Mesenchymal stem cell (in vitro differentiated cells and primary cell): ENCODE measurements around the gene UPK3A.

Experiments
- DNase-seq: peaks from one replicate; pipeline ENCODE4 v3.0.0-alpha.2; 2013
- H2AFZ ChIP-seq: one replicate; pipeline ENCODE4 v1.6.1; 2013; ENCODE audit warnings: low read depth, mild to moderate bottlenecking, control low read depth, inconsistent platforms, low read length, moderate library complexity
- H2AK5ac ChIP-seq: 2 replicates; pipeline ENCODE4 v1.6.1; 2013; ENCODE audit warnings: low read length, moderate library complexity, mild to moderate bottlenecking, inconsistent platforms; ENCODE audit not compliant: severe bottlenecking
- H2BK120ac ChIP-seq: one replicate; pipeline ENCODE4 v1.6.1; 2013; ENCODE audit warnings: low read depth, mild to moderate bottlenecking, inconsistent platforms, low read length, moderate library complexity
- H2BK12ac ChIP-seq, 2 experiments: one replicate each; pipeline ENCODE4 v1.6.1; 2013; ENCODE audit warnings: inconsistent platforms in 2 of 2, low read length in 2 of 2, mild to moderate bottlenecking in 2 of 2, moderate library complexity in 2 of 2, control low read depth in 1 of 2
- H2BK15ac ChIP-seq: one replicate; pipeline ENCODE4 v1.6.1; 2013; ENCODE audit warnings: mild to moderate bottlenecking, low read depth, inconsistent platforms; ENCODE audit not compliant: poor library complexity, severe bottlenecking
- H2BK5ac ChIP-seq: 2 replicates; pipeline ENCODE4 v1.6.1; 2013; ENCODE audit warnings: low read depth, mild to moderate bottlenecking, low read length, control low read depth, inconsistent platforms; ENCODE audit not compliant: poor library complexity, severe bottlenecking
- H3K14ac ChIP-seq, 2 experiments: one replicate each; pipeline ENCODE4 v1.6.1; 2013; ENCODE audit warnings: inconsistent platforms in 2 of 2, low read length in 2 of 2, control low read depth in 1 of 2, mild to moderate bottlenecking in 1 of 2, moderate library complexity in 1 of 2
- H3K18ac ChIP-seq, 2 experiments: one replicate each; pipeline ENCODE4 v1.6.1; 2013; ENCODE audit warnings: inconsistent platforms in 2 of 2, low read length in 2 of 2, control low read depth in 1 of 2, low read depth in 1 of 2, mild to moderate bottlenecking in 1 of 2
- H3K23ac ChIP-seq, 2 experiments: one replicate each; pipeline ENCODE4 v1.6.1; 2013; ENCODE audit warnings: inconsistent platforms in 2 of 2, low read length in 2 of 2, mild to moderate bottlenecking in 2 of 2, moderate library complexity in 2 of 2, control low read depth in 1 of 2
- H3K27ac ChIP-seq: 2 replicates; pipeline ENCODE4 v1.5.1; 2013; ENCODE audit warnings: mild to moderate bottlenecking, moderate library complexity, low read length, control low read depth, inconsistent platforms; ENCODE audit not compliant: poor library complexity, severe bottlenecking
- H3K27me3 ChIP-seq, 2 experiments: 2 replicates each; pipeline versions ENCODE4 v1.6.1 to v1.7.0; 2013; ENCODE audit warnings: low read length in 2 of 2, mild to moderate bottlenecking in 2 of 2, moderate library complexity in 2 of 2, control low read depth in 1 of 2, inconsistent platforms in 1 of 2; ENCODE audit not compliant: control insufficient read depth in 1 of 2, insufficient read depth in 1 of 2
- H3K36me3 ChIP-seq, 2 experiments: 2 replicates each; pipeline versions ENCODE4 v1.6.1 to v1.7.0; 2013; ENCODE audit warnings: low read length in 2 of 2, control low read depth in 1 of 2, inconsistent platforms in 1 of 2, low read depth in 1 of 2, mild to moderate bottlenecking in 1 of 2; ENCODE audit not compliant: insufficient read depth in 2 of 2, control insufficient read depth in 1 of 2
- H3K4ac ChIP-seq, 2 experiments: one replicate each; pipeline ENCODE4 v1.6.1; 2013; ENCODE audit warnings: inconsistent platforms in 2 of 2, low read length in 2 of 2, mild to moderate bottlenecking in 2 of 2, moderate library complexity in 2 of 2, control low read depth in 1 of 2, low read depth in 1 of 2
- H3K4me1 ChIP-seq: 2 replicates; pipeline ENCODE4 v1.6.1; 2013; ENCODE audit warnings: low read depth, low read length, control low read depth; ENCODE audit not compliant: control insufficient read depth, insufficient read depth
- H3K4me2 ChIP-seq: 2 replicates; pipeline ENCODE4 v1.6.1; 2013; ENCODE audit warnings: low read length, mild to moderate bottlenecking, inconsistent platforms; ENCODE audit not compliant: poor library complexity, severe bottlenecking
- H3K4me3 ChIP-seq, 2 experiments: 2 replicates each; pipeline versions ENCODE4 v1.5.1 to v1.7.0; 2013; ENCODE audit warnings: low read length in 2 of 2, mild to moderate bottlenecking in 2 of 2, control low read depth in 1 of 2, low read depth in 1 of 2; ENCODE audit not compliant: insufficient read depth in 1 of 2
- H3K79me1 ChIP-seq: replicated peaks from 2 replicates; pipeline ENCODE4 v1.6.1; 2013; ENCODE audit warnings: mild to moderate bottlenecking, control low read depth, low read length, inconsistent platforms; ENCODE audit not compliant: poor library complexity, severe bottlenecking
- H3K9ac ChIP-seq: 2 replicates; pipeline ENCODE4 v1.7.0; 2013; ENCODE audit warnings: mild to moderate bottlenecking, low read length, moderate library complexity
- H3K9me3 ChIP-seq: 2 replicates; pipeline ENCODE4 v1.7.0; 2013; ENCODE audit warnings: mild to moderate bottlenecking, low read length; ENCODE audit not compliant: control insufficient read depth
- H4K8ac ChIP-seq: one replicate; pipeline ENCODE4 v1.6.1; 2013; ENCODE audit warnings: inconsistent platforms, mild to moderate bottlenecking, low read length, moderate library complexity
- H4K91ac ChIP-seq: one replicate; pipeline ENCODE4 v1.6.1; 2013; ENCODE audit warnings: mild to moderate bottlenecking, low read length, inconsistent platforms
- WGBS: methylation state at CpG from one replicate; pipeline ENCODE4 v1.1.7; 2013; ENCODE audit warnings: mixed read lengths; 5-methylcytosine and 5-hydroxymethylcytosine counted together

The UPK3A gene

GRCh38 chr22:45291061-45291930 is 6.5 kb downstream of the UPK3A start:
- H3K14ac ChIP-seq, result peak overlapping the region in 1 of 2 experiments; percentile 29
- H2BK5ac ChIP-seq, result no peak overlapping the region
- no peaks in the 10 kb centered on the region for H3K9me3 ChIP-seq
- H2BK120ac ChIP-seq, result no peak overlapping the region
- H3K27me3 ChIP-seq, result peaks cover 12 to 62% of the 10 kb centered on the region in 2 experiments
- no peak overlapping the region for H2AFZ ChIP-seq
- WGBS, result 93% methylated on average over 8 of the region's 8 CpGs
- H3K9ac ChIP-seq, result no peak overlapping the region
- no peaks in the 10 kb centered on the region for H3K36me3 ChIP-seq
- peak overlapping the region in 1 of 2 experiments; percentile 14 for H3K23ac ChIP-seq
- H3K4ac ChIP-seq, result peak overlapping the region; percentile 34 to 48
- H3K27ac ChIP-seq, result no peak overlapping the region
- H3K4me1 ChIP-seq, result peaks cover 11% of the 10 kb centered on the region
- no peak overlapping the region for H3K4me2 ChIP-seq
- DNase-seq, result no peak
- H2AK5ac ChIP-seq, result no peak overlapping the region
- H2BK12ac ChIP-seq, result peak overlapping the region; percentile 6 to 85
- no peak overlapping the region for H2BK15ac ChIP-seq
- H3K18ac ChIP-seq, result peak overlapping the region; percentile 25 to 82
- H3K79me1 ChIP-seq, result no peaks in the 10 kb centered on the region
- peak overlapping the region; percentile 64 for H4K91ac ChIP-seq
- peak overlapping the region; percentile 89 for H4K8ac ChIP-seq
- H3K4me3 ChIP-seq, result no peak overlapping the region

DNA sequence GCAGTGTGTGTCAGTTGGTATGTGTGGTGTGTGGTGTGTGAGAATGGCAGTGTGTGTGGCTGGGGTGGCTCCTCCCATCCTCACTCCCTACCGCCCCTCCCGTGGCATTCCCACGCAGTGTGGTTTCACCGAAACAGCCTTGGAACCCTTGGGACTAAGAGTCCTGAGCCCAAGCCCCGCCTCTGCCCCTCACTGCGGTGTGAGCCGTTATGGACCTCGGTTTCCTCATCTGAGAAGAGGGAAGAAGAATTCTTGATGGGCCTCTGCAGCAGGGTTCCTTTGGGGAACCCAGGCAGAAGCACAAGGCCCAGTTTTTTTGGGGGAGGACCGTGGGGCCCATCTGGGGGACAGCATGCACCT is 7.2 kb downstream of the UPK3A start:
- H4K8ac ChIP-seq, result no peak overlapping the region
- peak overlapping the region in 1 of 2 experiments; percentile 29 for H3K14ac ChIP-seq
- H2BK12ac ChIP-seq, result peak overlapping the region; percentile 6 to 85
- H3K4ac ChIP-seq, result peak overlapping the region in 1 of 2 experiments; percentile 40
- H2AFZ ChIP-seq, result no peak overlapping the region
- no peak overlapping the region for H2BK5ac ChIP-seq
- H2BK15ac ChIP-seq, result no peak overlapping the region
- no peak overlapping the region for H2BK120ac ChIP-seq
- WGBS, result 91% methylated on average over 9 of the region's 9 CpGs
- H3K4me3 ChIP-seq, result no peak overlapping the region
- peaks cover 12 to 62% of the 10 kb centered on the region in 2 experiments for H3K27me3 ChIP-seq
- no peak overlapping the region for H3K4me2 ChIP-seq
- peaks cover 11% of the 10 kb centered on the region for H3K4me1 ChIP-seq
- DNase-seq, result no peak
- H3K9ac ChIP-seq, result no peak overlapping the region
- H3K27ac ChIP-seq, result no peak overlapping the region
- H2AK5ac ChIP-seq, result no peak overlapping the region
- no peaks in the 10 kb centered on the region for H3K36me3 ChIP-seq
- no peaks in the 10 kb centered on the region for H3K9me3 ChIP-seq
- H3K79me1 ChIP-seq, result no peaks in the 10 kb centered on the region
- peak overlapping the region in 1 of 2 experiments; percentile 82 for H3K18ac ChIP-seq
- H3K23ac ChIP-seq, result no peak overlapping the region
- peak overlapping the region; percentile 64 for H4K91ac ChIP-seq

DNA sequence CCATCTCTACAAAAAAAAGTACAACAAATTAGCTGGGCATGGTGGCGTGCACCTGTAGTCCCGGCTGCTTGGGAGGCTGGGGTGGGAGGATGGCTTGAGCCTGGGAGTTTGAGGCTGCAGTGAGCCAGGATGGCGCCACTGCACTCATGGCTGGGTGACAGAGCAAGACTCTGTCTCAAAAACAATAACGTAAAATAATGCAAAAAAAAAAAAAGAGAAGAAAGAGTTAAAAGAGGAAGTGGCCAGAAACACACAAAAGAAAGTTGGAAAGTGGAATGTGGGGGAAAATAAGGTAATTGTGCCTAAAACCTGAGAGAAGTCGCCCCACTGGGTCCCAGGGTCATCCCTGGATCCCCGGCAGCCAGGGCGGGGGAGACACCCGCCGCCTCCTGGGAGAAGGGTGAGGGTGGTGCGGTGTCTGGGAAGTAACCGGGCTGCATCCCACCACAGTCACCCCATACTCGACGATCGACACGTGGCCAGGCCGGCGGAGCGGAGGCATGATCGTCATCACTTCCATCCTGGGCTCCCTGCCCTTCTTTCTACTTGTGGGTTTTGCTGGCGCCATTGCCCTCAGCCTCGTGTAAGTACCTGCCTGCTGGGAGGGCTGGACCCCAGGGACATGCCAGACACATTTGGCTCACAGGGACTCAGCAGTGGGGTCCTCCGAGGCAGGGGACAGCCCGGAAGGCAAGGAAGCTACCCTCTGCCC is 8.1 kb downstream of the UPK3A start:
- Histone ChIP-seq H3K4me2 (no peak overlapping the region), H3K9ac (no peak overlapping the region), H2BK5ac (no peak overlapping the region), H3K23ac (no peak overlapping the region), H3K14ac (no peak overlapping the region), H2AFZ (no peak overlapping the region), H2AK5ac (no peak overlapping the region), H3K4me1 (peaks cover 11% of the 10 kb centered on the region), H3K79me1 (no peaks in the 10 kb centered on the region), H4K8ac (peak overlapping the region; percentile 5), H4K91ac (peak overlapping the region; percentile 11), H3K27ac (no peak overlapping the region), H2BK15ac (no peak overlapping the region), H2BK12ac (no peak overlapping the region), H3K4me3 (no peak overlapping the region), H3K36me3 (no peaks in the 10 kb centered on the region), H3K4ac (no peak overlapping the region), H3K9me3 (no peaks in the 10 kb centered on the region), H2BK120ac (no peak overlapping the region), H3K27me3 (peaks cover 12 to 57% of the 10 kb centered on the region in 2 experiments), H3K18ac (no peak overlapping the region)
- no peak for DNase-seq
- 86% methylated on average over 23 of the region's 23 CpGs for WGBS

DNA sequence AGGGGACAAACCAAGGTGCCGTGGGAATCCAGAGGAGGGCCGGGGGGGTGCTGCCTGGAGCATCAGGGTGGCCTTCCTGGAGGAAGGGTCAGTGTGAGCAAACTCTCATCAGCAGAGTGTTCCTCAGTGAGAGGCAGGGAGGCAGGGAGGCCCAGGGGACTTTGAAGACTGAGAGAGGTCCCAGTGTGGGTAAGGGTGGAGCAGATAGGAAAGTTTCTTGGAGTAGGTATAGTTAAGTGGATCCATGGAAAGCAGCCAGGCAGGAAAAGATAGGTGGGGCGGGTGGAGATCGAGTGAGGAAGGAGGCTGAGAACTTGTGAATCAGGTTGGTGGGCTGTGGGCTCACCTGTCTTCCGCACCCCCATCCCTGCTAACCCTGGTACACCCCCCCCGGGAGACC is 9.3 kb downstream of the UPK3A start:
- no peak overlapping the region for H3K4ac ChIP-seq
- H3K4me1 ChIP-seq, result peaks cover 11% of the 10 kb centered on the region
- no peak overlapping the region for H3K23ac ChIP-seq
- no peak overlapping the region for H4K91ac ChIP-seq
- H3K18ac ChIP-seq, result no peak overlapping the region
- H2BK12ac ChIP-seq, result no peak overlapping the region
- no peaks in the 10 kb centered on the region for H3K79me1 ChIP-seq
- H2AK5ac ChIP-seq, result no peak overlapping the region
- no peak overlapping the region for H3K4me2 ChIP-seq
- H3K27ac ChIP-seq, result no peak overlapping the region
- no peak overlapping the region for H2BK120ac ChIP-seq
- H3K14ac ChIP-seq, result no peak overlapping the region
- H3K9me3 ChIP-seq, result no peaks in the 10 kb centered on the region
- H2BK15ac ChIP-seq, result no peak overlapping the region
- H3K4me3 ChIP-seq, result no peak overlapping the region
- H3K9ac ChIP-seq, result no peak overlapping the region
- H4K8ac ChIP-seq, result no peak overlapping the region
- H2AFZ ChIP-seq, result no peak overlapping the region
- no peaks in the 10 kb centered on the region for H3K36me3 ChIP-seq
- peaks cover 12 to 59% of the 10 kb centered on the region in 2 experiments for H3K27me3 ChIP-seq
- H2BK5ac ChIP-seq, result no peak overlapping the region
- WGBS, result 83% methylated on average over 4 of the region's 6 CpGs
- no peak for DNase-seq
